Liver (tissue), 9 donors: ENCODE measurements around the gene BPI. TPM values are rescaled to one million over a fixed set of nuclear protein-coding genes. Genes with fewer than 3 reads are reported as not detected.

Source experiments
- DNase-seq: peaks from one replicate; pipeline ENCODE4 v3.0.0-alpha.2; 2017; ENCODE audit warnings: low spot score
- H3K27ac ChIP-seq, 2 donors: one replicate each; pipeline ENCODE4 v1.7.0; 2013; ENCODE audit warnings: inconsistent platforms in 2 of 2, low read length in 2 of 2, control low read depth in 1 of 2, low read depth in 1 of 2, mild to moderate bottlenecking in 1 of 2
- H3K27me3 ChIP-seq, 4 donors: one replicate each; pipeline versions ENCODE4 v1.6.1 to v1.7.0; 2013; ENCODE audit warnings: low read length in 3 of 4, inconsistent platforms in 1 of 4, mild to moderate bottlenecking in 1 of 4, moderate library complexity in 1 of 4; ENCODE audit not compliant: control insufficient read depth in 4 of 4, insufficient read depth in 4 of 4
- H3K36me3 ChIP-seq, 4 donors: one replicate each; pipeline versions ENCODE4 v1.6.1 to v1.7.0; 2013; ENCODE audit warnings: low read length in 3 of 4, mild to moderate bottlenecking in 3 of 4, low read depth in 1 of 4, moderate library complexity in 1 of 4; ENCODE audit not compliant: control insufficient read depth in 4 of 4, insufficient read depth in 3 of 4
- H3K4me1 ChIP-seq, 4 donors: one replicate each; pipeline versions ENCODE4 v1.6.1 to v1.7.0; 2013; ENCODE audit warnings: low read length in 3 of 4, mild to moderate bottlenecking in 3 of 4, moderate library complexity in 1 of 4; ENCODE audit not compliant: control insufficient read depth in 4 of 4, insufficient read depth in 4 of 4
- H3K4me3 ChIP-seq, 3 donors: one replicate each; pipeline versions ENCODE4 v1.6.1 to v1.7.0; 2013; ENCODE audit warnings: low read length in 3 of 3, control low read depth in 1 of 3, low read depth in 1 of 3, mild to moderate bottlenecking in 1 of 3
- H3K9ac ChIP-seq, 2 donors: one replicate each; pipeline ENCODE4 v1.7.0; 2013; ENCODE audit warnings: low read length in 2 of 2, mild to moderate bottlenecking in 2 of 2, moderate library complexity in 2 of 2, control low read depth in 1 of 2, low read depth in 1 of 2
- H3K9me3 ChIP-seq, 4 donors: one replicate each; pipeline versions ENCODE4 v1.6.1 to v1.7.0; 2013; ENCODE audit warnings: low read length in 3 of 4; ENCODE audit not compliant: control insufficient read depth in 4 of 4
- EGR1 ChIP-seq, 2 donors: IDR thresholded peaks; 2 replicates each; pipeline ENCODE4 v1.6.1; 2016 to 2018; ENCODE audit warnings: antibody characterized with exemption in 2 of 2, low read depth in 2 of 2
- FOXA1 ChIP-seq: IDR thresholded peaks from 2 replicates; pipeline ENCODE4 v1.6.1; 2016; ENCODE audit warnings: antibody characterized with exemption
- FOXA2 ChIP-seq: IDR thresholded peaks from 2 replicates; pipeline ENCODE4 v1.6.1; 2016; ENCODE audit warnings: antibody characterized with exemption
- GABPA ChIP-seq, 2 donors: IDR thresholded peaks in 1 of 2; conservative IDR thresholded peaks in 1 of 2; 2 replicates each; pipeline ENCODE4 v1.6.1; 2016; ENCODE audit warnings: antibody characterized with exemption in 2 of 2, mild to moderate bottlenecking in 1 of 2, moderate library complexity in 1 of 2
- HNF4A ChIP-seq, 2 donors: conservative IDR thresholded peaks; 2 replicates each; pipeline ENCODE4 v1.6.1; 2016; ENCODE audit warnings: antibody characterized with exemption in 2 of 2, mild to moderate bottlenecking in 2 of 2
- HNF4G ChIP-seq: IDR thresholded peaks from 2 replicates; pipeline ENCODE4 v1.6.1; 2016; ENCODE audit warnings: antibody characterized with exemption
- JUND ChIP-seq, 2 donors: IDR thresholded peaks; 2 replicates each; pipeline ENCODE4 v1.6.1; 2016; ENCODE audit warnings: antibody characterized with exemption in 2 of 2
- NR2F2 ChIP-seq: IDR thresholded peaks from 2 replicates; pipeline ENCODE4 v1.6.1; 2016; ENCODE audit warnings: antibody characterized with exemption
- RAD21 ChIP-seq, 2 donors: IDR thresholded peaks; 2 replicates each; pipeline ENCODE4 v1.6.1; 2016; ENCODE audit warnings: antibody characterized with exemption in 2 of 2, mild to moderate bottlenecking in 2 of 2
- RXRA ChIP-seq, 2 donors: IDR thresholded peaks; 2 replicates each; pipeline ENCODE4 v1.6.1; 2017 to 2018; ENCODE audit warnings: antibody characterized with exemption in 2 of 2, mild to moderate bottlenecking in 1 of 2
- SP1 ChIP-seq: IDR thresholded peaks from 2 replicates; pipeline ENCODE4 v1.6.1; 2018; ENCODE audit warnings: antibody characterized with exemption, mild to moderate bottlenecking
- TAF1 ChIP-seq: conservative IDR thresholded peaks from 2 replicates; pipeline ENCODE4 v1.6.1; 2016; ENCODE audit warnings: antibody characterized with exemption, mild to moderate bottlenecking
- YY1 ChIP-seq: IDR thresholded peaks from 2 replicates; pipeline ENCODE4 v1.6.1; 2016; ENCODE audit warnings: antibody characterized with exemption, mild to moderate bottlenecking
- WGBS: extraction: QIAGEN DNeasy Blood & Tissue Kit; methylation state at CpG from one replicate; pipeline ENCODE4 v1.1.7; 2013; 5-methylcytosine and 5-hydroxymethylcytosine counted together
- polyA plus RNA-seq, 2 donors: library from polyadenylated mRNA; stranded (reverse) in 1 of 2; unstranded in 1 of 2; fragments of 200-250 nt in 1 of 2; fragments of >200 nt in 1 of 2; fragmentation: Nextera tagmentation in 1 of 2; extraction: Ambion mirVana in 1 of 2; gene quantifications; one replicate each; pipeline versions ENCODE4 v1.2.1 to v1.2.3, GENCODE V29; 2013 to 2015
- total RNA-seq, 2 donors: library from RNA; depleted of rRNA; stranded (reverse); fragments of >200 nt; gene quantifications; one replicate each; pipeline ENCODE4 v1.2.3, GENCODE V29; 2014
- TF ChIP-seq, protein P1 (sequence below): IDR thresholded peaks from 2 replicates; pipeline ENCODE4 v1.6.1; 2016; ENCODE audit warnings: antibody characterized with exemption
- TF ChIP-seq, protein P2 (sequence below): IDR thresholded peaks from 2 replicates; pipeline ENCODE4 v1.6.1; 2016; ENCODE audit warnings: antibody characterized with exemption
- TF ChIP-seq, protein P3 (sequence below): fragments of 150-350 bp; IDR thresholded peaks from 2 replicates; pipeline ENCODE4 v1.5.1; 2017; ENCODE audit warnings: improper control_type of control experiment, low read depth, low read length; ENCODE audit not compliant: missing input control
- TF ChIP-seq, protein P4 (sequence below): IDR thresholded peaks from 2 replicates; pipeline ENCODE4 v1.6.1; 2016; ENCODE audit warnings: antibody characterized with exemption
- TF ChIP-seq, protein P5 (sequence below): IDR thresholded peaks from 2 replicates; pipeline ENCODE4 v1.6.1; 2016; ENCODE audit warnings: antibody characterized with exemption, mild to moderate bottlenecking
- donor health status: healthy.
- donor health status: healthy.
- donor health status: healthy.
- donor health status: healthy.
- donor health status: healthy.

Gene BPI
- total and polyA plus RNA-seq, 4 donors, result 0.08 to 10.3 (median 0.37) TPM; not detected in 1

DNA sequence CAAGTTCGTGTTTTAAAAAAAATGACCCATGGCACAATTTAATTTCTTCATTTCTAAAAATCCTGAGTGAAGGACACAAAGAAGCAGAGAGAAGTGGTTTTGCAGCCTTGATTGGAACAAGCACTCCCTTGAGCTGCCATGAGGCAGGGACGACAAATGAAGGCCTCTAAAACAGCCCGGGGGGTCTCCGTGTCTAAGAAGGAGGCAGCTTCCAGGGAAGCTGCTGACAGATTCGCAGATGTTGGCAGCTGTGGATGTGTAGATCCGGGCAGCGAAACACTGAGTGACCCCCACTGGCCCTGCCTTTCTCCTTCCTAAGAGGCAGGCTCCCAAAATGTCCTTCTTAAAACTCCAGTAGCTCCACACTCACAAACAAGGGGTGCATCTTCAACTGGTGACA is 32.8 kb downstream of the BPI start:
- TF ChIP-seq, protein P1, sequence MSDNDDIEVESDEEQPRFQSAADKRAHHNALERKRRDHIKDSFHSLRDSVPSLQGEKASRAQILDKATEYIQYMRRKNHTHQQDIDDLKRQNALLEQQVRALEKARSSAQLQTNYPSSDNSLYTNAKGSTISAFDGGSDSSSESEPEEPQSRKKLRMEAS, result no peak
- TF ChIP-seq, protein P2, sequence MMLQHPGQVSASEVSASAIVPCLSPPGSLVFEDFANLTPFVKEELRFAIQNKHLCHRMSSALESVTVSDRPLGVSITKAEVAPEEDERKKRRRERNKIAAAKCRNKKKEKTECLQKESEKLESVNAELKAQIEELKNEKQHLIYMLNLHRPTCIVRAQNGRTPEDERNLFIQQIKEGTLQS, result no peak
- TF ChIP-seq YY1 (no peak), NR2F2 (no peak), RXRA (IDR thresholded peaks at IDR 0.05) (no peak), HNF4A (conservative IDR thresholded peaks at IDR 0.05) (no peak), FOXA2 (no peak), FOXA1 (no peak), GABPA (IDR thresholded peaks at IDR 0.05 in 1 of 2, conservative IDR thresholded peaks at IDR 0.05 in 1 of 2) (no peak), JUND (IDR thresholded peaks at IDR 0.05) (no peak), TAF1 (no peak), HNF4G (no peak), SP1 (no peak), RAD21 (IDR thresholded peaks at IDR 0.05) (no peak), EGR1 (IDR thresholded peaks at IDR 0.05; ENCODE audit: low read depth in 2 of 2) (no peak)
- TF ChIP-seq, protein P3, sequence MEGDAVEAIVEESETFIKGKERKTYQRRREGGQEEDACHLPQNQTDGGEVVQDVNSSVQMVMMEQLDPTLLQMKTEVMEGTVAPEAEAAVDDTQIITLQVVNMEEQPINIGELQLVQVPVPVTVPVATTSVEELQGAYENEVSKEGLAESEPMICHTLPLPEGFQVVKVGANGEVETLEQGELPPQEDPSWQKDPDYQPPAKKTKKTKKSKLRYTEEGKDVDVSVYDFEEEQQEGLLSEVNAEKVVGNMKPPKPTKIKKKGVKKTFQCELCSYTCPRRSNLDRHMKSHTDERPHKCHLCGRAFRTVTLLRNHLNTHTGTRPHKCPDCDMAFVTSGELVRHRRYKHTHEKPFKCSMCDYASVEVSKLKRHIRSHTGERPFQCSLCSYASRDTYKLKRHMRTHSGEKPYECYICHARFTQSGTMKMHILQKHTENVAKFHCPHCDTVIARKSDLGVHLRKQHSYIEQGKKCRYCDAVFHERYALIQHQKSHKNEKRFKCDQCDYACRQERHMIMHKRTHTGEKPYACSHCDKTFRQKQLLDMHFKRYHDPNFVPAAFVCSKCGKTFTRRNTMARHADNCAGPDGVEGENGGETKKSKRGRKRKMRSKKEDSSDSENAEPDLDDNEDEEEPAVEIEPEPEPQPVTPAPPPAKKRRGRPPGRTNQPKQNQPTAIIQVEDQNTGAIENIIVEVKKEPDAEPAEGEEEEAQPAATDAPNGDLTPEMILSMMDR, result no peak
- TF ChIP-seq, protein P4, sequence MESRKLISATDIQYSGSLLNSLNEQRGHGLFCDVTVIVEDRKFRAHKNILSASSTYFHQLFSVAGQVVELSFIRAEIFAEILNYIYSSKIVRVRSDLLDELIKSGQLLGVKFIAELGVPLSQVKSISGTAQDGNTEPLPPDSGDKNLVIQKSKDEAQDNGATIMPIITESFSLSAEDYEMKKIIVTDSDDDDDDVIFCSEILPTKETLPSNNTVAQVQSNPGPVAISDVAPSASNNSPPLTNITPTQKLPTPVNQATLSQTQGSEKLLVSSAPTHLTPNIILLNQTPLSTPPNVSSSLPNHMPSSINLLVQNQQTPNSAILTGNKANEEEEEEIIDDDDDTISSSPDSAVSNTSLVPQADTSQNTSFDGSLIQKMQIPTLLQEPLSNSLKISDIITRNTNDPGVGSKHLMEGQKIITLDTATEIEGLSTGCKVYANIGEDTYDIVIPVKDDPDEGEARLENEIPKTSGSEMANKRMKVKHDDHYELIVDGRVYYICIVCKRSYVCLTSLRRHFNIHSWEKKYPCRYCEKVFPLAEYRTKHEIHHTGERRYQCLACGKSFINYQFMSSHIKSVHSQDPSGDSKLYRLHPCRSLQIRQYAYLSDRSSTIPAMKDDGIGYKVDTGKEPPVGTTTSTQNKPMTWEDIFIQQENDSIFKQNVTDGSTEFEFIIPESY, result no peak
- TF ChIP-seq, protein P5, sequence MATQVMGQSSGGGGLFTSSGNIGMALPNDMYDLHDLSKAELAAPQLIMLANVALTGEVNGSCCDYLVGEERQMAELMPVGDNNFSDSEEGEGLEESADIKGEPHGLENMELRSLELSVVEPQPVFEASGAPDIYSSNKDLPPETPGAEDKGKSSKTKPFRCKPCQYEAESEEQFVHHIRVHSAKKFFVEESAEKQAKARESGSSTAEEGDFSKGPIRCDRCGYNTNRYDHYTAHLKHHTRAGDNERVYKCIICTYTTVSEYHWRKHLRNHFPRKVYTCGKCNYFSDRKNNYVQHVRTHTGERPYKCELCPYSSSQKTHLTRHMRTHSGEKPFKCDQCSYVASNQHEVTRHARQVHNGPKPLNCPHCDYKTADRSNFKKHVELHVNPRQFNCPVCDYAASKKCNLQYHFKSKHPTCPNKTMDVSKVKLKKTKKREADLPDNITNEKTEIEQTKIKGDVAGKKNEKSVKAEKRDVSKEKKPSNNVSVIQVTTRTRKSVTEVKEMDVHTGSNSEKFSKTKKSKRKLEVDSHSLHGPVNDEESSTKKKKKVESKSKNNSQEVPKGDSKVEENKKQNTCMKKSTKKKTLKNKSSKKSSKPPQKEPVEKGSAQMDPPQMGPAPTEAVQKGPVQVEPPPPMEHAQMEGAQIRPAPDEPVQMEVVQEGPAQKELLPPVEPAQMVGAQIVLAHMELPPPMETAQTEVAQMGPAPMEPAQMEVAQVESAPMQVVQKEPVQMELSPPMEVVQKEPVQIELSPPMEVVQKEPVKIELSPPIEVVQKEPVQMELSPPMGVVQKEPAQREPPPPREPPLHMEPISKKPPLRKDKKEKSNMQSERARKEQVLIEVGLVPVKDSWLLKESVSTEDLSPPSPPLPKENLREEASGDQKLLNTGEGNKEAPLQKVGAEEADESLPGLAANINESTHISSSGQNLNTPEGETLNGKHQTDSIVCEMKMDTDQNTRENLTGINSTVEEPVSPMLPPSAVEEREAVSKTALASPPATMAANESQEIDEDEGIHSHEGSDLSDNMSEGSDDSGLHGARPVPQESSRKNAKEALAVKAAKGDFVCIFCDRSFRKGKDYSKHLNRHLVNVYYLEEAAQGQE, result no peak
- H3K27ac ChIP-seq, result no peak overlapping the region
- no peak overlapping the region for H3K4me3 ChIP-seq
- H3K4me1 ChIP-seq, result peaks cover 5 to 22% (median 18%) of the 10 kb centered on the region in 4 donors
- no peak for DNase-seq
- H3K9me3 ChIP-seq, result peaks cover 0 to 5% (median 0%) of the 10 kb centered on the region in 4 donors
- H3K27me3 ChIP-seq, result no peaks in the 10 kb centered on the region
- H3K36me3 ChIP-seq, result no peaks in the 10 kb centered on the region
- 72% methylated on average over 7 of the region's 7 CpGs for WGBS
- H3K9ac ChIP-seq, result no peak overlapping the region
